Measurements from ENCODE around the gene CADPS2. TPM values are rescaled to one million over a fixed set of nuclear protein-coding genes. Genes with fewer than 3 reads are reported as not detected.

The CADPS2 gene
- total and polyA plus RNA-seq, 2 of the 4 experiments (the other 2 are of a cell fraction): 0.10 to 0.54 TPM

- Histone ChIP-seq H2BK120ac (ENCODE audit: low read depth, low read length) (no peak overlapping the region), H3K9me1 (ENCODE audit: insufficient read depth, low read length) (no peaks in the 10 kb centered on the region), H3K4me1 (ENCODE audit: control insufficient read depth, insufficient read depth, low read length) (no peaks in the 10 kb centered on the region), H2BK15ac (ENCODE audit: low read depth, low read length) (no peak overlapping the region), H3K27ac (ENCODE audit: insufficient read depth, low read length) (no peak overlapping the region), H3K14ac (replicated peaks; ENCODE audit: low read depth, low read length) (no peak overlapping the region), H3K9ac (ENCODE audit: low read depth, low read length) (no peak overlapping the region), H2BK20ac (ENCODE audit: low read depth, low read length) (no peak overlapping the region), H3K79me1 (ENCODE audit: low read depth in 1 of 2, low read length in 2 of 2) (no peaks in the 10 kb centered on the region), H2BK5ac (ENCODE audit: low read depth, low read length, poor library complexity, severe bottlenecking) (no peak overlapping the region), H2AK5ac (ENCODE audit: low read depth, low read length) (no peak overlapping the region), H4K5ac (ENCODE audit: low read depth, low read length) (no peak overlapping the region), H2AK9ac (replicated peaks; ENCODE audit: low read depth, low read length, poor library complexity) (no peak overlapping the region), H4K91ac (ENCODE audit: insufficient read depth, low read depth, low read length) (no peak overlapping the region), H3K18ac (ENCODE audit: low read depth, low read length) (no peak overlapping the region), H3K56ac (ENCODE audit: extremely low read depth, insufficient read depth, low read length) (no peak overlapping the region), H3K4me2 (ENCODE audit: low read depth, low read length) (no peak overlapping the region), H4K20me1 (ENCODE audit: insufficient read depth, low read length) (no peaks in the 10 kb centered on the region), H2AFZ (replicated peaks; ENCODE audit: low read length, poor library complexity) (no peak overlapping the region), H3K23ac (ENCODE audit: low read depth, low read length) (no peak overlapping the region), H3K4ac (ENCODE audit: low read depth, low read length) (no peak overlapping the region), H4K8ac (ENCODE audit: low read depth in 2 of 2, low read length in 2 of 2) (no peak overlapping the region), H3K4me3 (ENCODE audit: insufficient read depth, low read depth, low read length) (no peak overlapping the region), H3K36me3 (ENCODE audit: control insufficient read depth, insufficient read depth, low read length) (no peaks in the 10 kb centered on the region), H3K9me3 (ENCODE audit: control insufficient read depth, insufficient read depth, low read length) (no peaks in the 10 kb centered on the region), H3K27me3 (ENCODE audit: control insufficient read depth, insufficient read depth, low read length) (no peaks in the 10 kb centered on the region)
- ChIA-PET POLR2A (ENCODE audit: unreplicated experiment) (no interaction called here), CTCF (no interaction called here)
- no peak for DNase-seq
- TF ChIP-seq SMC3 (IDR thresholded peaks at IDR 0.05; ENCODE audit: low read depth, low read length): no peak
- TF ChIP-seq RCOR1 (IDR thresholded peaks at IDR 0.05; ENCODE audit: insufficient replicate concordance, low read length): no peak
- no peak for TF ChIP-seq BHLHE40 (IDR thresholded peaks at IDR 0.05; ENCODE audit: low read depth, low read length)
- TF ChIP-seq FOS (IDR thresholded peaks at IDR 0.05; ENCODE audit: low read depth, low read length): no peak
- no peak for TF ChIP-seq NFE2L2 (IDR thresholded peaks at IDR 0.05; ENCODE audit: low read depth, low read length)
- no peak for TF ChIP-seq RFX5 (IDR thresholded peaks at IDR 0.05; ENCODE audit: low read depth, low read length)
- TF ChIP-seq MAZ (IDR thresholded peaks at IDR 0.05; ENCODE audit: borderline replicate concordance, low read depth, low read length): no peak
- TF ChIP-seq CEBPB (IDR thresholded peaks at IDR 0.05; ENCODE audit: low read depth, low read length): no peak
- no peak for TF ChIP-seq MAFK (IDR thresholded peaks at IDR 0.05; ENCODE audit: low read depth, low read length)
- no peak for TF ChIP-seq CHD1 (IDR thresholded peaks at IDR 0.05; ENCODE audit: low read depth, low read length)
- no peak for ATAC-seq (ENCODE audit: low read depth)
- in situ Hi-C loops (cut with MboI; ENCODE audit: low sequenced_read_pairs): no loop called here
- intact Hi-C loops (cut with micrococcal nuclease): no loop called here
- dilution Hi-C loops (cut with HindIII; ENCODE audit: low sequenced_read_pairs, unreplicated experiment): no loop called here
- WGBS, 2 experiments (ENCODE audit: extremely low coverage in 2 of 2, insufficient read length in 1 of 2): no CpG with 5 or more reads among the region's 1 CpG
- no TSS peak for BruUV-seq (replicated peaks)
Observed at GRCh38 chr7:122756860-122757259, 129.4 kb downstream of the CADPS2 start.
